DND-41 (cell line): ENCODE data around the gene CCDC167.

Experiments used
- CTCF ChIP-seq: IDR thresholded peaks from 2 replicates; pipeline ENCODE4 v1.5.1; 2012; ENCODE audit warnings: borderline replicate concordance, low read length, moderate library complexity, mild to moderate bottlenecking; ENCODE audit not compliant: poor library complexity, severe bottlenecking; ENCODE audit errors: extremely low read depth
- EZH2 ChIP-seq: IDR thresholded peaks from 3 replicates; pipeline ENCODE4 v1.6.1; 2012; ENCODE audit warnings: borderline replicate concordance, low read depth, mild to moderate bottlenecking, moderate library complexity, low read length, inconsistent platforms; ENCODE audit not compliant: severe bottlenecking

DNA sequence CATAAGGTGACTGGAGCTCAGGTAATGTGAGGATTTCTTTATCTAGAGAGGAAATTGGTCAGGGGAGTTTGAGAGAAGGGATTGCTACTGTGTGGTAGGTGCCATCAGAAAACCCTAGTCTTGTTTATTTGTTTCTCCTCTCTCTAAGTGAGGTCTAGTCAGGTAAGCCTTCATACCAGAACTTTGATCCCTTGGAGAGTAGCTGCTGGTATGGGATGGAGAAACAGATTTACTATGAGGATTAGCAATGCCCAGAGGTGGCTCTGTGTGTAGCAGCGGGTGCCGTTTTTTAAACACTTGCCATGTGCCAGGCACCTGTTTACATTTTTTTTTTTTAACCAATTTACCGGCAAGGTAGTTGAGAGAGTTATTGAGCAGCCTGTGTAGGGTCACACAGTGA, 47.2 kb downstream of the CCDC167 start:
- no peak for TF ChIP-seq EZH2
- no peak for TF ChIP-seq CTCF
